Epithelial cell of esophagus (primary cell): ENCODE measurements around the gene ELFN2.

Experiments
- DNase-seq: peaks from one replicate; pipeline ENCODE4 v3.0.0; 2010; ENCODE audit warnings: low read depth
- H3K4me3 ChIP-seq: 2 replicates; pipeline ENCODE4 v1.5.1; 2011; ENCODE audit warnings: mild to moderate bottlenecking, low read length, control low read depth
- TF ChIP-seq, protein P1 (sequence below): IDR thresholded peaks from 2 replicates; pipeline ENCODE4 v1.5.1; 2011; ENCODE audit warnings: low read depth, mild to moderate bottlenecking, low read length, control low read depth, inconsistent platforms; ENCODE audit not compliant: insufficient read depth; ENCODE audit errors: missing control alignments

The ELFN2 gene

DNA sequence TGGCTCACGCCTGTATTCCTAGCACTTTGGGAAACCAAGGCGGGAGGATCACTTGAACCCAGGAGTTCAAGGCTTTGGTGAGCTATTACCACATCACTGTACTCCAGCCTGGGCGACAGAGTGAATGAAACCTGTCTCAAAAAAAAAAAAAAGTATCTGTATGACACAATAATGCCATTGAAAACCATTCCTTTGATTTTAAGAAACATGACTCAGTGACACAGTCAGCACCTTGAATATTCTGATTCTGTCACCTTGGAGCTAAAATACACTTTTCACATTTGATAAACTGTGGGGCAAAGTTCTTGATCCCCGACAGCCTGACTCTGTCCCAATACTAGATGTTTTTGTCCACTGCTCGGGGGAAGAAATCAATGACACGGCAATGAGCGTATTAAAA, 16.7 kb upstream of the ELFN2 start:
- peak; percentile 35 for DNase-seq
- TF ChIP-seq, protein P1, sequence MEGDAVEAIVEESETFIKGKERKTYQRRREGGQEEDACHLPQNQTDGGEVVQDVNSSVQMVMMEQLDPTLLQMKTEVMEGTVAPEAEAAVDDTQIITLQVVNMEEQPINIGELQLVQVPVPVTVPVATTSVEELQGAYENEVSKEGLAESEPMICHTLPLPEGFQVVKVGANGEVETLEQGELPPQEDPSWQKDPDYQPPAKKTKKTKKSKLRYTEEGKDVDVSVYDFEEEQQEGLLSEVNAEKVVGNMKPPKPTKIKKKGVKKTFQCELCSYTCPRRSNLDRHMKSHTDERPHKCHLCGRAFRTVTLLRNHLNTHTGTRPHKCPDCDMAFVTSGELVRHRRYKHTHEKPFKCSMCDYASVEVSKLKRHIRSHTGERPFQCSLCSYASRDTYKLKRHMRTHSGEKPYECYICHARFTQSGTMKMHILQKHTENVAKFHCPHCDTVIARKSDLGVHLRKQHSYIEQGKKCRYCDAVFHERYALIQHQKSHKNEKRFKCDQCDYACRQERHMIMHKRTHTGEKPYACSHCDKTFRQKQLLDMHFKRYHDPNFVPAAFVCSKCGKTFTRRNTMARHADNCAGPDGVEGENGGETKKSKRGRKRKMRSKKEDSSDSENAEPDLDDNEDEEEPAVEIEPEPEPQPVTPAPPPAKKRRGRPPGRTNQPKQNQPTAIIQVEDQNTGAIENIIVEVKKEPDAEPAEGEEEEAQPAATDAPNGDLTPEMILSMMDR, result no peak
- no peak overlapping the region for H3K4me3 ChIP-seq

DNA sequence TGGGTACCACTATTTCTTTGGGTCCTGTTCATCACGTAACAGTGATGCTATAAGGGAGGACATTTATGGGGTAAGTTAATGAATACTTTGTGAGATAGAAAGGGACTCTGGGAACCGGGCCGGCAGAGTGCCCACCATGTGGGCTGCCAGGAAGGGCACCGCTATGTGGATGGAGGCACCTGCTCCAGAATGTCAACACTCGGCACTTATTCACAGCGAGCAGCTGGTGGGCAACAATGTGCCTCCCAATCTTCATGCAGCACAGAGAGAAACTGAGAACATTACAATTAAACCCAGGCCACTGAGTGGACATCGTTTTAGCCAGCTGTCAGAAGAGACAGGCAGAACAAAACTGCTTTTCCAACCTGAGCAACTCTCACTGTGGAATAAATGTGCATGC, 15.8 kb upstream of the ELFN2 start:
- no peak overlapping the region for H3K4me3 ChIP-seq
- DNase-seq, result no peak
- TF ChIP-seq, protein P1, result no peak

DNA sequence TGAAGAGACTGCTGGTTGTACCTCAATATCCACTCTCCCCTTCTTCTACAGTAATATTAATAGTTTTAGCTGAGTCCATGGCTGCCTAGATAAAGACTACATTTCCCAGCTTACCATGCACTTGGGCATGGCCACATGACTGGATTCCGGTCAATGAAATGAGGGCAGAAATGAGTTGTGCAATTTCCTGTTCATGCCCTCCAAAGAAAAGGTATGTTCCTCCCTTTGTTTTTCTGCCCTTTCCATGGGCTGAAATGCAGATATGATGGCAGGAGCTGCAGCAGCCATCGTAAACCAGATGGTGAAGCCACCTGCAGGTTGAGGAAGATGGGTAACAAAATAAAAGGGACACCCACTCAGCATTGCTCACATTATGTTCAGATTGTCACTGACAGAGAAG, 15.3 kb upstream of the ELFN2 start:
- peak; percentile 57 for DNase-seq
- TF ChIP-seq, protein P1, result no peak
- H3K4me3 ChIP-seq, result no peak overlapping the region

DNA sequence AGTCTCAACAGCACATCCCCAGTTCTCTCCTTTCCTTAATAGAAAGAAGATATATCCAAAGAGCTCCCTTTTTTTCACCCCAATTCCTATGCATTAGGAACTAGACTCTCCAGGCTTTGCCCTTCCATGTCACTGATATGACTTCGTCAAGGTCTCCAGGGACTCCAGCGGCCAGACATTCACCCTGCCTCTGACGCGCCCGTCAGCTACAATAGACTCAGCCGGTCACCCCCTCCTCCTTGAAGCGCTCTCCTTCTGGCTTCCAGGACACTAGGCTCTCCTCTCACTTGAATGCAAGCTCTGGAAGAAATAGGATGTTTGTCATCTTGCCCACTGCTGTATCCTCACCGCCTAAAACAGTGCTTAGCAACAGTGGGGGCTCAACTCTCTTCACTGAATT, 14.9 kb upstream of the ELFN2 start:
- H3K4me3 ChIP-seq, result no peak overlapping the region
- DNase-seq, result no peak
- TF ChIP-seq, protein P1, result no peak

DNA sequence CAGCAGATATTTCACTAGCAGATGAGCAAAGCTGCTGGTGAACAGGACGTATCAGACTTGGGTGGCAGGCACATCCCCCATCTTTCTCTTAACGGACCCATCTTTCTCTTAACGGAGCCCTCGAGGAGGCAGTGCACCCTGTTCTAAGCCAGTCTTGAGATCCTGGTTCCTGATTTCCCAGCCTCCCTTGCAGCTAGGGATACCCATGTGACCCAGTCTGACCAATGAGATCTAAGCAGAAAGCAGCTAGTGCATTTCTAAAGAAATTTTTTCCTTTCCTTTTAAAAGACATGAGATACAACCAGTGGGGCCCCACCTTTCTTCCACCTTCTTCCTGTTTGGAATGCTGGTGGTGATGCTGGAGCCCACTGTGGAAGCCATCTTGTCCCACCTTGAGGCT, 13.6 kb upstream of the ELFN2 start:
- no peak overlapping the region for H3K4me3 ChIP-seq

DNA sequence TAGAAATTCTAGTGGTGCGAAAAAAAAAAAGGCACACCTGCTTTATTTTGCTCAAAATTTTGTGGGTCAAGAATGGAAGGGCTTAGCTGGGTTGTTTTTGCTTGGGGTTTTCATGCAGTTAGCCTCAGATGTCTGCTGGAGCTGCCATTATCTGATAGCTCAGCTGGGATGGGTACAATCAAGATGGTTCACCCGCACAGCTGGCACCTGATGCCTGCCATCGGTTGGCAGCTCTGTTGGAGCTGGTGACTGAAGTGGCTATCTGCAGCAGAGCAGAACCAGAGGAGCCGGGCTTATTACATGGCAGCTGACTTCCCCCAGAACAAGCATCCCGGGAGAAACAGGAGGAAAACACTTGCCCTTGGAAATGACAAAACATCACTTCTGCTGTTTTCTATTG, 12.1 kb upstream of the ELFN2 start:
- DNase-seq, result no peak
- TF ChIP-seq, protein P1, result no peak
- H3K4me3 ChIP-seq, result no peak overlapping the region

More for the DNA sequence above, 13.6 kb upstream of the ELFN2 start:
- TF ChIP-seq, protein P1, result no peak
- DNase-seq, result no peak

DNA sequence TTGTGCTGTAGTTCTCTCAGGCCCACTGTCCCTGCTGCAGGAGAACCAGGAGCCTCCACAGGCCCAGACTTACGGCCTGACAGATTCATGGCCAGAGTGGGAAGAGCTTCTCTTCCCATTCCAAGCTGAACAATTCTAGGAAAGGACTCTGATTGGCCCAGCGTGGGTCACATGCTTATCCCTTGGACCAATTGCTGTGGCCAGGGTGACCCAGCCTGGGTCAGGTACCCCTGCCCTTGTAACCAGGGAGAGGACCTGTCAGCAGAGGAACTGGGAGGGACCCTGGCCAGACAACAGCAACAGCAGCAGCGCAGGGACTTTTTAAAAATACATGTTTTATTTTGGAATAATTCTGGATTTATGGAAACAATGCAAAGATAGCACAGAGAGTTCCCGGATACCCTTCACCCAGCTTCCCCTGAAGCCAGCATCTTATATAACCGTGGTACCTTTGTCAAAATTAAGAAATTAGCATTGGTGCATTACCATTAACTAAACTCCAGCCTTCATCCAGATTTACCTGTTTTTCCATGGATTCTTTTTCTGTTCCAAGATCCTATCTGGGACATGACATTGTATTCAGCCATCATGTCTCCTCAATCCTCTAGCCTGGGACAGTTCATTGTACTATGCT, 8.8 kb upstream of the ELFN2 start:
- TF ChIP-seq, protein P1, result no peak
- no peak overlapping the region for H3K4me3 ChIP-seq
- no peak for DNase-seq
